Heart right ventricle (tissue), 16 donors: ENCODE results near the gene SOAT2. TPM values are rescaled to one million over a fixed set of nuclear protein-coding genes. Genes with fewer than 3 reads are reported as not detected.
A peak's percentile ranks its signal among the peaks of the same experiment; 100 is the strongest.

Source experiments
- ATAC-seq, 8 donors: fragments of 200-7000 bp; cut with Tn5 transposase; one replicate each; pipeline ENCODE4 v1.9.1; 2020; ENCODE audit warnings: mild to moderate bottlenecking in 8 of 8, moderate library complexity in 8 of 8, moderate number of reproducible peaks in 1 of 8
- DNase-seq, 2 donors: peaks; one replicate each; pipeline ENCODE4 v3.0.0-alpha.2; 2020
- H3K27ac ChIP-seq, 10 donors: fragments of 200-600 bp; sonication (generic) in 2 of 10; one replicate each; pipeline versions ENCODE4 v1.5.0 to v1.8.0; 2020 to 2022; ENCODE audit warnings: mild to moderate bottlenecking in 3 of 10
- H3K27me3 ChIP-seq, 7 donors: fragments of 200-600 bp; one replicate each; pipeline ENCODE4 v1.8.0; 2021 to 2022; ENCODE audit warnings: mild to moderate bottlenecking in 2 of 7
- H3K36me3 ChIP-seq, 9 donors: fragments of 200-600 bp; sonication (generic) in 1 of 9; one replicate each; pipeline versions ENCODE4 v1.5.0 to v1.8.0; 2020 to 2022; ENCODE audit warnings: mild to moderate bottlenecking in 2 of 9
- H3K4me1 ChIP-seq, 9 donors: fragments of 200-600 bp; sonication (generic) in 1 of 9; one replicate each; pipeline versions ENCODE4 v1.5.0 to v1.8.0; 2020 to 2022; ENCODE audit warnings: mild to moderate bottlenecking in 4 of 9
- H3K4me3 ChIP-seq, 10 donors: fragments of 200-600 bp; sonication (generic) in 2 of 10; one replicate each; pipeline versions ENCODE4 v1.5.0 to v1.8.0; 2020 to 2022; ENCODE audit warnings: mild to moderate bottlenecking in 7 of 10, moderate library complexity in 2 of 10
- H3K9me3 ChIP-seq, 11 donors: fragments of 200-600 bp in 10 of 11; sonication (generic) in 2 of 11; one replicate each; pipeline versions ENCODE4 v1.5.0 to v1.8.0; 2013 to 2022; ENCODE audit warnings: mild to moderate bottlenecking in 2 of 11, control low read depth in 1 of 11, moderate library complexity in 1 of 11
- CTCF ChIP-seq, 9 donors: fragments of 200-600 bp; sonication (generic) in 2 of 9; IDR thresholded peaks; one replicate each; pipeline versions ENCODE4 v1.5.0 to v1.8.0; 2021 to 2022; ENCODE audit warnings: antibody characterized with exemption in 9 of 9, mild to moderate bottlenecking in 5 of 9, moderate library complexity in 1 of 9
- WGBS, 2 donors: extraction: QIAGEN DNeasy Blood & Tissue Kit; methylation state at CpG; one replicate each; pipeline ENCODE4 v1.1.7; 2013; ENCODE audit warnings: inconsistent platforms in 1 of 2; 5-methylcytosine and 5-hydroxymethylcytosine counted together
- intact Hi-C, 10 donors: fragments of 100-400 bp; cut with DNase I; formaldehyde crosslinking; loops; one replicate each; pipeline versions ENCODE4 v1.11.1 to v1.14.2; 2022
- polyA plus RNA-seq, 2 donors: library from polyadenylated mRNA; stranded (reverse); fragments of 200-250 nt; gene quantifications; one replicate each; pipeline ENCODE4 v1.2.3, GENCODE V29; 2013
- total RNA-seq, 10 donors: library from RNA; stranded (reverse); fragmentation: NEBNext Ultra II Directional in 3 of 10; extraction: Animal tissue kit (Norgen Biotek cat#: 25700) in 3 of 10; gene quantifications; one replicate each; pipeline versions ENCODE4 v1.2.1 to v1.2.4, GENCODE V29; 2021 to 2023
- donor health status: Arrhythmogenic right ventricular cardiomyopathy.
- donor health status: ischemic (EF 13 %, LVEDD 7.1; RV severe dilation, severe dysfunction).
- donor health status: healthy with polysubstance abuse.
- donor health status: DM: no; HTN: yes; CAD: no.
- donor health status: DM: no; HTN: no; CAD: no.
- donor health status: ischemic (EF 25% LVEDD 6.9; RV normal size, moderate dysfunction).
- donor health status: ischemic (EF 25% LVEDD 5.7; RV mildly dilated, moderate dysfunction).
- donor health status: healthy.
- donor health status: DM: yes; HTN: yes; CAD: no.
- donor health status: Ischemic cardiomyopathy.
- donor health status: ischemic (EF 35%, LVEDD 5.7; RV mildly dilated, moderate dysfunction).
- donor health status: nonischemic (EF 11% LVEDD 7.7; RV severe dilation, severe dysfunction).
- donor health status: DM: yes; HTN: yes; CAD: no.
- donor health status: PGD.
- donor health status: ischemic (EF 29% LVEDD 5.4; RV normal size, mild dysfunction).
- donor health status: nonischemic (EF 23%, LVEDD 6.1; RV moderate dilation, normal function).

SOAT2 gene
- total and polyA plus RNA-seq, 12 donors: 0.03 TPM; not detected in 11

- no peak for DNase-seq
- TF ChIP-seq CTCF (IDR thresholded peaks at IDR 0.05): no peak
- H3K27me3 ChIP-seq: no peaks in the 10 kb centered on the region
- no peaks in the 10 kb centered on the region for H3K9me3 ChIP-seq
- no peak overlapping the region for H3K4me3 ChIP-seq
- H3K4me1 ChIP-seq: peaks cover 0 to 9% (median 2%) of the 10 kb centered on the region in 9 donors
- ATAC-seq: no peak
- H3K36me3 ChIP-seq: no peaks in the 10 kb centered on the region
- H3K27ac ChIP-seq: no peak overlapping the region
- intact Hi-C loops: no loop called here
- WGBS, 2 donors: 67 to 82% methylated on average over 12 of the region's 12 CpGs
Measured at GRCh38 chr12:53120685-53121525, 17.6 kb downstream of the SOAT2 start.

GRCh38 chr12:53122961-53123468 is 19.7 kb downstream of the SOAT2 start:
- no peak for DNase-seq
- H3K9me3 ChIP-seq: no peaks in the 10 kb centered on the region
- intact Hi-C loops: no loop called here
- H3K27me3 ChIP-seq: no peaks in the 10 kb centered on the region
- H3K36me3 ChIP-seq: no peaks in the 10 kb centered on the region
- no peak overlapping the region for H3K27ac ChIP-seq
- ATAC-seq: peak in 1 of 8 donors; percentile 20
- WGBS, 2 donors: 90 to 92% methylated on average over 10 of the region's 10 CpGs
- no peak for TF ChIP-seq CTCF (IDR thresholded peaks at IDR 0.05)
- no peak overlapping the region for H3K4me3 ChIP-seq
- H3K4me1 ChIP-seq: no peaks in the 10 kb centered on the region

GRCh38 chr12:53123578-53124351 is 20.5 kb downstream of the SOAT2 start:
- intact Hi-C loops: no loop called here

More at GRCh38 chr12:53123578-53124351, 20.5 kb downstream of the SOAT2 start:
- no peak overlapping the region for H3K27ac ChIP-seq
- H3K4me3 ChIP-seq: no peak overlapping the region
- no peaks in the 10 kb centered on the region for H3K27me3 ChIP-seq
- no peak for TF ChIP-seq CTCF (IDR thresholded peaks at IDR 0.05)
- no peaks in the 10 kb centered on the region for H3K9me3 ChIP-seq
- H3K4me1 ChIP-seq: no peaks in the 10 kb centered on the region
- 92 to 94% methylated on average over 16 of the region's 16 CpGs for WGBS, 2 donors
- no peaks in the 10 kb centered on the region for H3K36me3 ChIP-seq
- ATAC-seq: peak in 2 of 8 donors; percentile 19 to 27
- no peak for DNase-seq
